ENCODE data around the gene CPNE6. TPM values are rescaled to one million over a fixed set of nuclear protein-coding genes. Genes with fewer than 3 reads are reported as not detected.

The CPNE6 gene
- total RNA-seq, 1 experiment from 2014 or later = not detected

- no TSS peak for BruUV-seq (replicated peaks)
- no peaks in the 10 kb centered on the region for H3K9me3 ChIP-seq (ENCODE audit: insufficient read depth, low read depth)
- CTCF ChIA-PET = no interaction called here
Measured at GRCh38 chr14:24059841-24060388, 11.4 kb upstream of the CPNE6 start.

GRCh38 chr14:24060443-24060842 is 10.9 kb upstream of the CPNE6 start:
- Histone ChIP-seq H3K4me2 (no peak overlapping the region), H3K4me3 (no peak overlapping the region), H3K27me3 (ENCODE audit: insufficient read depth, low read depth) (0 out of 2 replicates have a peak, but pooled peaks cover 11% of the 10 kb centered on the region), H3K9me2 (ENCODE audit: insufficient read depth) (no peaks in the 10 kb centered on the region), H3K79me2 (ENCODE audit: low read depth) (no peaks in the 10 kb centered on the region), H4K20me1 (ENCODE audit: insufficient read depth) (no peaks in the 10 kb centered on the region), H3K27ac (no peak overlapping the region), H3K36me3 (ENCODE audit: low read depth) (no peaks in the 10 kb centered on the region), H3K9me3 (ENCODE audit: insufficient read depth, low read depth) (no peaks in the 10 kb centered on the region), H3F3A (ENCODE audit: insufficient read depth, low read depth) (no peaks in the 10 kb centered on the region), H2AFZ (no peak overlapping the region), H3K4me1 (replicated peaks; ENCODE audit: insufficient read depth) (no peaks in the 10 kb centered on the region)
- ChIA-PET POLR2A (ENCODE audit: unreplicated experiment) (no interaction called here), CTCF (no interaction called here)
- DNase-seq = no peak
- TF ChIP-seq EZH2 (IDR thresholded peaks at IDR 0.05; ENCODE audit: low read depth) = no peak
- no peak for TF ChIP-seq CTCF (conservative IDR thresholded peaks at IDR 0.05)
- no TSS peak for BruUV-seq (replicated peaks)
- intact Hi-C loops (cut with micrococcal nuclease; ENCODE audit: unreplicated experiment) = no loop called here

More at GRCh38 chr14:24059841-24060388, 11.4 kb upstream of the CPNE6 start:
- Histone ChIP-seq H3K4me3 (no peak overlapping the region), H3K4me2 (no peak overlapping the region), H3K79me2 (ENCODE audit: low read depth) (no peaks in the 10 kb centered on the region), H3K27ac (no peak overlapping the region), H3K36me3 (ENCODE audit: low read depth) (no peaks in the 10 kb centered on the region), H3F3A (ENCODE audit: insufficient read depth, low read depth) (no peaks in the 10 kb centered on the region), H3K4me1 (replicated peaks; ENCODE audit: insufficient read depth) (no peaks in the 10 kb centered on the region), H3K27me3 (ENCODE audit: insufficient read depth, low read depth) (peaks cover 17% of the 10 kb centered on the region; the same call in 1 of the 2 replicates), H4K20me1 (ENCODE audit: insufficient read depth) (no peaks in the 10 kb centered on the region), H3K9me2 (ENCODE audit: insufficient read depth) (no peaks in the 10 kb centered on the region), H2AFZ (no peak overlapping the region)
- POLR2A ChIA-PET (ENCODE audit: unreplicated experiment) = no interaction called here
- no peak for DNase-seq
- intact Hi-C loops (cut with micrococcal nuclease; ENCODE audit: unreplicated experiment) = loop anchor here (2.0 kb wide), 2 partner anchors 101 to 183 kb away; partner anchors contain the start of genes IRF9 and TINF2
- TF ChIP-seq CTCF (conservative IDR thresholded peaks at IDR 0.05) = no peak
- no peak for TF ChIP-seq EZH2 (IDR thresholded peaks at IDR 0.05; ENCODE audit: low read depth)

- Histone ChIP-seq H3F3A (ENCODE audit: insufficient read depth, low read depth) (no peaks in the 10 kb centered on the region), H3K36me3 (ENCODE audit: low read depth) (no peaks in the 10 kb centered on the region), H3K4me2 (no peak overlapping the region), H4K20me1 (ENCODE audit: insufficient read depth) (no peaks in the 10 kb centered on the region), H3K27ac (no peak overlapping the region), H3K27me3 (ENCODE audit: insufficient read depth, low read depth) (0 out of 2 replicates have a peak, but pooled peaks cover 11% of the 10 kb centered on the region), H3K4me1 (replicated peaks; ENCODE audit: insufficient read depth) (no peaks in the 10 kb centered on the region), H2AFZ (no peak overlapping the region), H3K9me2 (ENCODE audit: insufficient read depth) (no peaks in the 10 kb centered on the region), H3K79me2 (ENCODE audit: low read depth) (no peaks in the 10 kb centered on the region), H3K4me3 (no peak overlapping the region), H3K9me3 (ENCODE audit: insufficient read depth, low read depth) (no peaks in the 10 kb centered on the region)
- ChIA-PET POLR2A (ENCODE audit: unreplicated experiment) (interaction anchor here (0.6 kb wide), 1 partner anchor 342 kb away, joined by 3 read pairs; no protein-coding TSS in a partner anchor), CTCF (no interaction called here)
- no TSS peak for BruUV-seq (replicated peaks)
- TF ChIP-seq CTCF (conservative IDR thresholded peaks at IDR 0.05) = no peak
- TF ChIP-seq EZH2 (IDR thresholded peaks at IDR 0.05; ENCODE audit: low read depth) = no peak
- intact Hi-C loops (cut with micrococcal nuclease; ENCODE audit: unreplicated experiment) = no loop called here
- DNase-seq = no peak
Measured at GRCh38 chr14:24060984-24061913, 10.1 kb upstream of the CPNE6 start.
